ENCODE measurements around the gene FBXW8.

FBXW8 gene

DNA sequence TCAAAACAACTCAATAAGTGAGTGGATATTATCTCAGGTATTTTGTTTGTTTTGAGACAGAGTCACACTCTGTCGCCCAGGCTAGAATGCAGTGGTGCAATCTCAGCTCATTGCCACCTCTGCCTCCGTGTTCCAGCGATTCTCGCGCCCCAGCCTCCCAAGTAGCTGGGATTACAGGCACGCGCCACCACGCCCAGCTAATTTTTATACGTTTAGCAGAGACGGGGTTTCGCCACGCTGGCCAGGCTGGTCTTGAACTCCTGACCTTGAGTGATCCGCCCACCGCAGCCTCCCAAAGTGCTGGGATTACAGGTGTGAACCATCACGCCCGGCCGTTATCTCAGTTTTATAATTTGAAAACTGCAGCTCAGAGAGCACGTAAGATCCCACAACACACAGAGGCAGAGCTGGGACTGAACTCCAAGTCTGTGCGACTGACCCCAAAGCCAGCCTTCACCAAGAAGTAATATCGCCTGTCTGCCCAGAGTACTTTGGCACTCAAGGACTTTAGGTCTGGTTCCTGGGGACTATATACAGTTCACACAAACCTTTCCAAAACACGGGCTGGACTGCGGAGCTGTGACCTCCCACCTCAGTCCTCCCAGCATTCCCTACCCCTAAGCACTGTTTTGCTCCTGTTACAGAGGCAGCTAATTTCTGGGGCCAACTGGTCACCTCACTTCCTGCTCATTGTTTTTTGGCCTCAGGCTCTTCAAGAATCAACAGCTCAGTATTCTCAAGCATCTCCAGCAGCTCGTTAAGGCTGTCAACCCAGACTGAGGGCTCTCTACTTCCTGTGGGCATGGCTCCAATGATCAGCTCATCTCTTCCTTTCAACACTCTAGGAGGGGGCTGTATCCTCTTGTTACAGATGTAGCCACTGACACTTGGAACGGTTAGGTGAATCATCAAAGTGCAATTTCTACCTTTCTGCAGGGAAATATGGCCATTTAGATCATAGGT lies 165.9 kb downstream of the FBXW8 start:
- DNase-seq (ENCODE audit: low read depth) = no peak

DNA sequence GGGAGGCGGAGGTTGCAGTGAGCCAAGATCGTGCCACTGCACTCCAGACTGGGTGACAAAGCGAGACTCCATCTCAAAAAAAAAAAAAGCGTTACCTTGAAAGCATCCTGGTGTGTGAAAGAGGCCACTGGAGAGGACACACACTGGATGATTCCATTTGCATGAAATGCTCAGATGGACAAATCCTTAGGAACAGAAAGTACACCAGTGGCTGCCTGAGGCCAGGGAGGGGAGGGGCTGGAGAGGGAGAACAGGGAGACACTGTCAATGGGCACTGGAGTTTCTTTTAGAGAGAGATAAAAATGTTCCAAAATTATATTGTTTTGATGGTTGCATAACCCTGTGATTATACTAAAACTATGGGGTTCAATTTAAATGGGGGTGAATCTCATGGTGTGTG lies 168.7 kb downstream of the FBXW8 start:
- no peak for DNase-seq (ENCODE audit: low read depth)

DNA sequence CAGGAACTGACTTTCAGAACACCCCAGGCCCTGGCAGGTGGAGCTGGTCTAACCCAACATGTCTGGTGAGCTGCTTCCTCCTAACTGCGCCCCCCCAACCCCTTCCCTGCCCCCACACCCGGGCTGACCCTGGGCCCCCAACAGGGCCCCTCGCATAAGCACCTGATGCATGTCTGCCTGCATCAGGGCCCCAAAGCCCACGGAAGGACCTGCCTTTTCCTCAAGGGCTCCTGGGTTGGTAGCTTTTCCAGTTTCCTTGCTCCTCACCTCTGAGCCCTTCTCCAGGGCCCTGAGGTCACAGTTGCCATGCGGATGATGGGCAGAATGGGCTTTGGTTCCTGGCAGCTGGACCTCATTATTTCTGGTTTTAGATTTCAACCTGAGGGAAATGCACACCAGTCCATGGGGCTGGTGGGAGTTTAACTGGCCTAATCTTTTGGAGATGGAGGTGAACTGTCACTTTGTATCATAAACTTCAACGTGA lies 170.0 kb downstream of the FBXW8 start:
- no peak for DNase-seq (ENCODE audit: low read depth)
